GM19238 (cell line): ENCODE data around the gene TP63.
"Not testable (repeated sequence)": the region's sequence is repeated elsewhere in the genome, so short reads cannot be mapped to it uniquely, and the experiment has no call there.

ENCODE experiments used
- DNase-seq: peaks from one replicate; pipeline ENCODE4 v3.0.0; 2011; ENCODE audit warnings: low spot score; ENCODE audit not compliant: insufficient read length

The TP63 gene

DNA sequence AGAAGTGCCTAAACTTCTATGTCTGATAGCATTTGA, at the start of gene TP63:
TSS of gene TP63 (plus strand) at position 17 of the 36 bp plus-strand sequence. CDS start 127 bp downstream, outside the sequence.
- no peak for DNase-seq

- no peak for DNase-seq
Measured at GRCh38 chr3:189582179-189582578, 49.0 kb upstream of the TP63 start.

DNA sequence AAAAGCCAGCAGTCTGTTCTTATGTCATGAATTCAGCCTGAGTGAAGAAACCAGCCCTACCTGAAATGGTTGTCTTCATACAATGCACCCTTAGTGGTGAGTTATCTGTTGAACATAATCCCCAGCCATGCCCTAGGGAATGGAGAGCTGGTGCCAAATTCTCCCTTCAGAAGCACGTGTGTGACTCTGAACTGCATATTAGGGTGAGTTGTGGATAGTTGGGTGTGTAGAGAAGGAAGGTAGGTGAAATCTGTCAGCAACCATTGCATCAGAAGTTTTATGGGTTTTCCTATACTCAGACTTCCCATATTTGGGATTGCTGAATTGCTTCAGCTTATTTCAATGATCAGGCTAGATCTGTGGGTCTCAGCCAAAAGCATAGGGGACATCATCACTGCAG, 46.5 kb upstream of the TP63 start:
- no peak for DNase-seq

DNA sequence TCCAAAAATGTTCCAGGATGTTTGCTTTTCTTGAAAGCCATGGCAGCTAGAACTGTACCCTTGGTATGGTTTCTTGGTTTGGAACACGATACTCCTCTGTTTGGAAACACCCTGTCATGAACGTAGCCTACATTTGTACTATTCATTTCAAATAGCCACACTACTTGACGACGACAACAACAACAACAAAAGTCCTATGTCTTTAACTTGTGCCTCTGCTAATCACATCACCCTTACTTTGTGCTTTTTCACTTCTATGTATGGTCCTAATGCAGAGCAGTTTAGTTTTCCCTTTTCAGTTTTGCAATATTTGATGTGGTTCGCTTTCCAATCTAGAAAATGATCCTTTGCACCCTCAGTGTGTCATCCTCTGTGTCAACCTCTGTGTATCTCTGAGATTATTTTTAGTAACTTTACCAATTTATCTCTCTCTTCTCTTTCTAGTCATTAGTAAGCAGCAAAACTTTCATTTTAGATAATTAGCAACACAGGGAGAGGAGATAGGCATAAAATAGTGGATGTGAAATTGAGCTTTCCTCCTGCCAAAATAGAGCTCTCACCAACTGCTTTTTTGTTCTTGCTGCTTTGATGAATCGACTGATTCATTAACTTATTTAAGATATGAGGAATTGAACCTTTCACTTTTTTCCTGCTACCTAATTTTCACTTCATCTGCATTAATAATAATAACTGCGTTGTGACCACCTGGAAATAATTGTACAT, 44.1 kb upstream of the TP63 start:
- no peak for DNase-seq

GRCh38 chr3:189587664-189588040, 43.5 kb upstream of the TP63 start:
- DNase-seq: no peak

DNA sequence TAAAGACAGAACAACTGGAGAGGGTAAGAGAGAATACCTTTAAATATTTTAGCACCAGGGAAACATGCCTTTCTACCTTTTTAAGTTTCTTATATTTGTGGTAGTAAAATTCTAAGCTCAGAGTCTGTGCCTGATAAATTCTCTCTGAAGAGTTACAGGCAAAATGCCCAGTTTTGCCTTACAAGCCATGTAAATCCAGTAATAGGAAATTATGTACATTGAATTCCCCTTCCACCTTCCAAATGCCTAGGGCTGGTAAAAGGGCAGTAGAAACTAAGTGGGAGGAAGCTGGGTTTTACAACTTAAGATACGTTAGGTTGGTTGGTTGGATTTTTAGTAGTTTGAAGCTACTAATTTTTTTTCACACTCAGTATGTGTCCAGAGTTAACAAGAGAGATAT, 43.1 kb upstream of the TP63 start:
- DNase-seq: no peak

- no peak for DNase-seq
Measured at GRCh38 chr3:189588475-189589178, 42.6 kb upstream of the TP63 start.

DNA sequence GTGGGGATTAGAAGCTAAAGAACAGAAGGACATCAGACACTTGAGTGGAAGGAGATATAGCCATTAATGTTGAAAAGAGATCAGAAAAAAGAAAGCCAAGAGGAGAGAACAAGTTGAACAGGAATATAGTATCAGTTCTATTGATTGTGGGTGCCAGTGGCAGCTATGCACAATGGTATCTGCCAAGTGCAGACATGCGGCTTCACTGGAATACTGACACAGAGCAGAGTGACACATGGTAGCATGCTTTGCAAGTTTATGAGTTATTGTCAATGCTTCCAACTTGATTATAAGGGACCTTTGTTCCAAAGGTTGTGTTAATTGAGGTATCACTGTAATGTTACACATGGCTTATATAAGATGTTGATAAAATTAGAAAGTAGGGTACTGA, 42.0 kb upstream of the TP63 start:
- DNase-seq: no peak

DNA sequence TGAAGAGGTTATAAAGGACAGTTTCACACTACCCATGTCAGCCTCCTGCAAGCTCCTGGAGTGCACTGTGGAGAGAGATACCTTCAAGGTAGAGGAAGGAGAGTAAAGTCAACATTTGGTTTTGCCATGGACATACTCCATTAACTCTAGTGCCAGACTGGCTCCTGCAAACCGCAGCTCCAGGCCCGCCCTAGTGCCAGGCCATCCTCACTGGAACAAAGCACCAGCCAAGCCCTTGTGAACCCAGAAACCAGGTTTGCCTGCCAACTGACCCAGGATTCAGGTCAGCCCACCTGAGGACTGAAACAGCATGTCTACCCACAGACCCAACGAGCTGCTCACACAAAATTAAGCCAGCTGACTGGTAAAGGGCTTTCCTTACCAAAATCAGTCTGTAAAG, 41.0 kb upstream of the TP63 start:
- no peak for DNase-seq

- DNase-seq: no peak
Measured at GRCh38 chr3:189593581-189593980, 37.6 kb upstream of the TP63 start.

GRCh38 chr3:189596078-189596979, 34.9 kb upstream of the TP63 start:
- DNase-seq: not testable (repeated sequence)

DNA sequence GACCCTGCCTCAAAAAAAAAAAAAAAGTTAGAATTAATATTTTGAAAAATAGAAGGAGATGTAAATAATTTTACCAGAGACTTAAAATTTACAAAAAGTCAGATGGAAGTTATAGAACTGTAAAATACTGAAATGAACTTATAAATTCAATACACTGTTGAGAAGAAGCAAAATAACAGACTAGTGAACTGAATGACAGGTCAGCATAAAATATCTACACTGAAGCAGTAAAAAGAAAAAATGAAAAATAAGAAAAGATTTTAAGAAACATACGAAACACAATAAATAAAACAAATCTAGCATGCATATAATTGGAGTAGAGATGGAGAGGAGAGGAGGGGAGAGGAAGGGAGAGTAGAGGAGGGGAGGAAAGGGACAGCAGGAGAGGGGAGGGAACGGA, 33.3 kb upstream of the TP63 start:
- no peak for DNase-seq

DNA sequence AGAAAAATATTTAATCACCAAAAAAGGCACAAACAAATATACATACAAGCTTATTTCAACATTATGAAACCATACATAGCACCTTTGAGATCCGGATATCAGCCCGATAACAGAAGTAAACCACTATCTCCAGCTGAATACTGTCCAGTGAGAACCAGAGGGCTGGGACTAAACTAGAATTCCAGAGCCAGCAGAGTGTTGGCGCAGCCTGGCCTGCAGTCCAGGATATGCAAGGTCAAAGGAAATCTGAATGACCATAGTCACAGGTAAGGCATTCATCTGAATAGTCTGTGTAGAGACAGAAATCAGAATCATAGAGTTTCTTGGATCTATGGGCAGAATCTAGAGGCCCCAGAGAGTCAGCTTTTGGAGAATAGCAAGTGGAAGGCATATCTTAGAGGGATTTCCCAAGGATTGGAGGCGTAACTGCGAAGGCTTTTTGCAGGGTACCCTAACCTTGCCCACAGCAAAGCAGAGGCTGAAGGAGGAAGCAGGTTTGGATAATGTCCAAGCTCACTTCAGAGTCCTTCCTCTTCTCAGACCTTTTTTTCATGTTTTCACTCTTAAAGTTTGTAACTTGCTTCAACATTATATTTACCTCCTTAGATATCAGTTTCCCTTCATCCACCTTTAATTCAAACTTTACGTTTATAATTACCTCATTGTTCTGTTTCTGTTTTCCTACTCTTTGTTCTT, 32.5 kb upstream of the TP63 start:
- no peak for DNase-seq

DNA sequence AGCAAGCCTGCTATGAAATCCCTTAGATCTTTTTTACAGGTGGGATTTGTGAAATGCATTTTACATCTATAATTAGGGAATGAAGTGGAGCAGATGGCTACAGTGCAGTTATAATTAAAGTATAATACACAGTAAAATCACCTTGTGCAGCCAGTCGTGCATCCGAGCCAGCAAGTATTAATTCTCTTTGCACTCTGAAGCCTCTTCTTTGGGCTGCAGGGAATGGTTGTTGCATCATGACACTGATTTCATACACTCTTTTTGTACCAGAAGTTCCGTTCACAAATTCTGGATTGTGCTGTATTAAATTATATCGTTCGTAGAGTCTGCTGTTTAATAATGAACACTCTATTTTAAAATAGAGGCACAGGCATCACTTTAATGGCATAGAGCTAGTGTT, 28.7 kb upstream of the TP63 start:
- DNase-seq: no peak

DNA sequence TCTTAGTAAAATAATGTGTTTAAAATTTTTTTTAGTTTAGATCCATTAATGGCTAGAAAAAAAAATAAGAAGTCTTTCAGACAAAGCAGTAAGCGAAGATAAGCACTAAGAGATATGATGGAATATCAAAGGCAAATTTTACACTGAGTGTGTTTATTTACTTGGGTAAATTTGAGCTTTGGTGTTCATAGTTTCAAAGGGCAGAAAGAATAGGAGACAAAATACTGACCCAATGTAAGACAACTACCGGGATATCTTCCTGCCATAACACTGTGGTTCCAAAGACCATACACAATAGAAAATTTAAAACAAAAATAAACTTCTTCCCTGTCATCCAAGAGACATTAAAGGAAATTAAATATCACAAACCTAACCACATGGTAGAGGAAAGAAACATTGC, 25.5 kb upstream of the TP63 start:
- DNase-seq: no peak

- no peak for DNase-seq
Measured at GRCh38 chr3:189606774-189607173, 24.4 kb upstream of the TP63 start.

GRCh38 chr3:189612641-189613040, 18.5 kb upstream of the TP63 start:
- DNase-seq: not testable (repeated sequence)

DNA sequence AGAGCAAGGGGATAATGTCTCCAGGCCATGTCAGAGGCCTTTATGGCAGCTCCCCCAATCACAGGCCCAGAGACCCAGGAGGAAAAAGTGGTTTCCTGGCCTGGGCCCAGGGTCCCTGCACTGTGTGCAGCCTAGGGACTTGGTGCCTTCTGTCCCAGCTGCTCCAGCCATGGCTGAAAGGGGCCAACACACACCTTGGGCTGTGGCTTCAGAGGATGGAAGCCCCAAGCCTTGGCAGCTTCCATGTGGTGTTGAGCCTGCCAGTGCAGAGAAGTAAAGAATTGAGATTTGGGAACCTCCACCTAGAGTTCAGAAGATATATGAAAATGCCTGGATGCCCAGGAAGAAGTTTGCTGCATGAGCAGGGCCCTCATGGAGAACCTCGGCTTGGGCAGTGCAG, 18.1 kb upstream of the TP63 start:
- DNase-seq: no peak

DNA sequence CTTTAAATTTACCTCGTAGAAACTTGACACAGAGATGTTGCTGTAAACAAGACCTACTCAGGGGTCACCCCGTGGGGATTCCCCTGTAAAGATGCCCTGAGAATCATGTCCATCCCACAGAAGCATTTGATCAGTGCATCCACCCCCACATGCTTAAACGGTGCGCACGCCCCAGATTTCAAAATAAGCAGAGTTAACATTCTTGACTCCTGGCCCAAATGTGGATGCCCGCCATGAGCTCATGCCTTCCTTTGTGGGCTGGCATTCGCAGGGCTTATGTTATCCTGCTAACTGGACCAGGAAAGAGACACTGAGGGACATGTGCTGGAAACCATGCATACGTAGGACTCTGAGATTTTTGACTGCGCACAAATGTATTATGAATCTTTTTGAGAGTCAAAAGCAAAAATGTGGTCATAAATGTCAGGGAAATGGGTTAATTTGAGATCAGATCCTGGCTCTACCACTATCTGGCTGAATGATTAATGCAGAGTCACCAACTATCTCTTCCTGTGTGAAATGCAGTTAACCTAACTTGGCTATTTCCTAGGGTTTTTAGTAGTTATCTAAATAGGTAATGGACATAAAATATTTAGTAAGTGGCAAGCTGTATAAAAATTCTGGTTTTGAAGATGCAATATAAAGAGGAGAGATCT, 9.1 kb upstream of the TP63 start:
- no peak for DNase-seq

- no peak for DNase-seq
Measured at GRCh38 chr3:189622629-189623028, 8.6 kb upstream of the TP63 start.

DNA sequence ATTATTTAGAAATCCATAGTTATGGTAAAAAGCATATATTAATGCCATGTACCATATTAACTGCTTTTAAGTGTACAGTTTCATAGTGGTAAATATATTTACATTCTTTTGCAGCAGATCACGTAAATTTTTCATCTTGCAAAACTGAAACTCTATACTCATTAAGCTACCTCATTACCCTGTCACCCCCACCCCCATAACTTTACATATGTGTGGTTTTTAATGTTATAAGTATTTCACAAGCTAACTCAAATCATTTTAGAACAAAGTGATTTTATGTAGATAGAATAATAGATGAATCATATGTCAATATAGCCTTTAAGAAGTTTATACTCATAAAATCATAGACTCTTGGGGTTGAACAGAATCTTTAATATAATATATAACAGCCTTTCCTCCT, 7.1 kb upstream of the TP63 start:
- no peak for DNase-seq

DNA sequence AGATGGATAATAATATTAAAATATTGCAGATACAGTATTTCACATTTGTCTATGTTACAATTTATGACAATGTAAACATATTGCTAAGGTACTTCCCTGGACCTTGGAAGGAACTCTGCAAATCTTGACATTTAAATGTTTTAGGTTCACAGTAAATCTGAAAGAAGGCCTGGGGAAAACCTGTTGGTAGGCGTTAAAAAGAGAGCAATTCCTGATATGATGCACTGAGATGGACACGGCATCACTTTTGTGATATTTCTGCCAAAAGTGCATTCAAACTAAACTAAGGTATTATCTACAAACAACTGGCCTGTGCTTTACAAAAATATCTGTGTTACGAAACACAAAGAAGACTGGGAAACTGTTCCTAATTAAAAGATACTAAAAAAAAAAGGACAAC, 6.1 kb upstream of the TP63 start:
- DNase-seq: no peak
